Thyroid gland (tissue), 4 donors: ENCODE results near the gene NRARP. TPM values are rescaled to one million over a fixed set of nuclear protein-coding genes. Genes with fewer than 3 reads are reported as not detected.

Source experiments
- DNase-seq, 2 donors: peaks; one replicate each; pipeline ENCODE4 v3.0.0-alpha.2; 2019
- H3K27ac ChIP-seq, 3 donors: fragments of 200-600 bp; sonication (generic); 1 replicate in 2 of 3; 2 replicates in 1 of 3; pipeline ENCODE4 v1.5.1; 2016 to 2019; ENCODE audit warnings: mild to moderate bottlenecking in 1 of 3, moderate library complexity in 1 of 3
- H3K27me3 ChIP-seq: fragments of 200-600 bp; sonication (generic); one replicate; pipeline ENCODE4 v1.5.1; 2019
- H3K36me3 ChIP-seq, 2 donors: fragments of 200-600 bp; sonication (generic); one replicate each; pipeline ENCODE4 v1.5.1; 2016 to 2019
- H3K4me1 ChIP-seq, 2 donors: fragments of 200-600 bp; sonication (generic); one replicate each; pipeline ENCODE4 v1.5.1; 2017 to 2019
- H3K4me3 ChIP-seq, 3 donors: fragments of 200-600 bp; sonication (generic); replicated peaks in 1 of 3; 1 replicate in 2 of 3; 2 replicates in 1 of 3; pipeline ENCODE4 v1.5.1; 2016; ENCODE audit warnings: mild to moderate bottlenecking in 1 of 3
- H3K9me3 ChIP-seq: fragments of 200-600 bp; sonication (generic); one replicate; pipeline ENCODE4 v1.5.1; 2017
- CTCF ChIP-seq, 6 experiments: fragments of 200-600 bp in 3 of 6; fragments of 450-650 bp in 3 of 6; sonication (generic) in 3 of 6; IDR thresholded peaks; one replicate each; pipeline ENCODE4 v1.5.1; 2016 to 2019; ENCODE audit warnings: antibody characterized with exemption in 6 of 6, mild to moderate bottlenecking in 2 of 6, inconsistent platforms in 1 of 6, moderate library complexity in 1 of 6
- POLR2A ChIP-seq, 2 donors: fragments of 450-650 bp; IDR thresholded peaks; one replicate each; pipeline ENCODE4 v1.6.1; 2017; ENCODE audit warnings: antibody characterized with exemption in 2 of 2, mild to moderate bottlenecking in 2 of 2, moderate library complexity in 1 of 2
- WGBS, 2 donors: methylation state at CpG; one replicate each; pipeline ENCODE4 v1.1.5; 2017; 5-methylcytosine and 5-hydroxymethylcytosine counted together
- intact Hi-C: fragments of 100-400 bp; cut with DNase I; formaldehyde crosslinking; loops from one replicate; pipeline ENCODE4 v1.15.1; 2023
- total RNA-seq, 4 donors: library from RNA; depleted of rRNA; stranded (reverse); fragments of >200 nt; gene quantifications; one replicate each; pipeline ENCODE4 v1.2.3, GENCODE V29; 2016

The NRARP gene
- total RNA-seq, 4 donors from 2014 or later: 1.8 to 10.2 (median 6.8) TPM

GRCh38 chr9:137314561-137315560 lies 12.8 kb upstream of the NRARP start:
- intact Hi-C loops: no loop called here
- Histone ChIP-seq H3K4me1 (peaks cover 7 to 26% of the 10 kb centered on the region in 2 donors), H3K4me3 (no peak overlapping the region), H3K27me3 (no peaks in the 10 kb centered on the region), H3K9me3 (no peaks in the 10 kb centered on the region), H3K27ac (peak overlapping the region in 1 of 3 donors; percentile 2), H3K36me3 (no peaks in the 10 kb centered on the region)
- DNase-seq: no peak
- TF ChIP-seq CTCF (IDR thresholded peaks at IDR 0.05) (no peak), POLR2A (IDR thresholded peaks at IDR 0.05) (no peak)
- WGBS, 2 donors: 72 to 86% methylated on average over 13 to 20 of the region's 42 CpGs

GRCh38 chr9:137313956-137314560 lies 12.0 kb upstream of the NRARP start:
- Histone ChIP-seq H3K4me3 (no peak overlapping the region), H3K27ac (no peak overlapping the region), H3K36me3 (no peaks in the 10 kb centered on the region), H3K4me1 (peaks cover 7 to 26% of the 10 kb centered on the region in 2 donors), H3K27me3 (no peaks in the 10 kb centered on the region), H3K9me3 (no peaks in the 10 kb centered on the region)
- intact Hi-C loops: no loop called here
- DNase-seq: no peak
- 72 to 100% methylated on average over 1 to 9 of the region's 24 CpGs for WGBS, 2 donors
- TF ChIP-seq CTCF (IDR thresholded peaks at IDR 0.05): no peak
- TF ChIP-seq POLR2A (IDR thresholded peaks at IDR 0.05): no peak

GRCh38 chr9:137313326-137313936 lies 11.4 kb upstream of the NRARP start:
- no peak for DNase-seq
- Histone ChIP-seq H3K36me3 (no peaks in the 10 kb centered on the region), H3K4me1 (peaks cover 7 to 22% of the 10 kb centered on the region in 2 donors), H3K27ac (no peak overlapping the region), H3K27me3 (no peaks in the 10 kb centered on the region), H3K9me3 (no peaks in the 10 kb centered on the region), H3K4me3 (no peak overlapping the region)
- 78 to 86% methylated on average over 6 to 8 of the region's 9 CpGs for WGBS, 2 donors
- intact Hi-C loops: no loop called here
- no peak for TF ChIP-seq CTCF (IDR thresholded peaks at IDR 0.05)
- no peak for TF ChIP-seq POLR2A (IDR thresholded peaks at IDR 0.05)

- Histone ChIP-seq H3K36me3 (no peaks in the 10 kb centered on the region), H3K4me3 (no peak overlapping the region), H3K4me1 (peaks cover 7 to 21% of the 10 kb centered on the region in 2 donors), H3K27ac (no peak overlapping the region), H3K9me3 (no peaks in the 10 kb centered on the region), H3K27me3 (no peaks in the 10 kb centered on the region)
- 91 to 95% methylated on average over 4 to 6 of the region's 6 CpGs for WGBS, 2 donors
- DNase-seq: no peak
- no peak for TF ChIP-seq POLR2A (IDR thresholded peaks at IDR 0.05)
- no peak for TF ChIP-seq CTCF (IDR thresholded peaks at IDR 0.05)
- intact Hi-C loops: no loop called here
Observed at GRCh38 chr9:137312852-137313325, 10.8 kb upstream of the NRARP start.
